H9 (cell line): ENCODE data around the gene INSYN1. TPM values are rescaled to one million over a fixed set of nuclear protein-coding genes. Genes with fewer than 3 reads are reported as not detected.

Experiments used
- DNase-seq: peaks from one replicate; pipeline ENCODE4 v3.0.0-alpha.2; 2017
- H2AFZ ChIP-seq: one replicate; pipeline ENCODE4 v1.6.1; 2013; ENCODE audit warnings: mild to moderate bottlenecking, low read length, control low read depth, moderate library complexity
- H2AK5ac ChIP-seq: 2 replicates; pipeline ENCODE4 v1.6.1; 2013; ENCODE audit warnings: low read length, control low read depth, mixed read lengths; ENCODE audit not compliant: insufficient read length
- H2BK120ac ChIP-seq: one replicate; pipeline ENCODE4 v1.6.1; 2013; ENCODE audit warnings: low read depth, mild to moderate bottlenecking, low read length, control low read depth, inconsistent platforms; ENCODE audit not compliant: poor library complexity, severe bottlenecking
- H2BK12ac ChIP-seq: 2 replicates; pipeline ENCODE4 v1.6.1; 2013; ENCODE audit warnings: low read length, control low read depth, mixed read lengths, low read depth; ENCODE audit not compliant: insufficient read length
- H2BK15ac ChIP-seq: 2 replicates; pipeline ENCODE4 v1.6.1; 2013; ENCODE audit warnings: low read depth, low read length, control low read depth
- H2BK20ac ChIP-seq: one replicate; pipeline ENCODE4 v1.6.1; 2013; ENCODE audit warnings: low read depth, mild to moderate bottlenecking, low read length, control low read depth, inconsistent platforms; ENCODE audit not compliant: poor library complexity, severe bottlenecking
- H2BK5ac ChIP-seq: 2 replicates; pipeline ENCODE4 v1.6.1; 2013; ENCODE audit warnings: low read length, control low read depth, mixed read lengths; ENCODE audit not compliant: insufficient read length
- H3K14ac ChIP-seq: 2 replicates; pipeline ENCODE4 v1.6.1; 2013; ENCODE audit warnings: low read length, control low read depth; ENCODE audit not compliant: insufficient read depth
- H3K18ac ChIP-seq: 2 replicates; pipeline ENCODE4 v1.6.1; 2013; ENCODE audit warnings: low read depth, mild to moderate bottlenecking, mixed read lengths, low read length, control low read depth; ENCODE audit not compliant: insufficient read length
- H3K23ac ChIP-seq: 2 replicates; pipeline ENCODE4 v1.6.1; 2013; ENCODE audit warnings: low read length, control low read depth, mixed read lengths, low read depth; ENCODE audit not compliant: insufficient read length
- H3K23me2 ChIP-seq: 2 replicates; pipeline ENCODE4 v1.6.1; 2013; ENCODE audit warnings: low read depth, mild to moderate bottlenecking, mixed read lengths, low read length, control low read depth; ENCODE audit not compliant: insufficient read length, poor library complexity, severe bottlenecking
- H3K27ac ChIP-seq: 2 replicates; pipeline ENCODE4 v1.5.1; 2013; ENCODE audit warnings: low read length, control low read depth, mixed read lengths, low read depth; ENCODE audit not compliant: insufficient read length
- H3K27me3 ChIP-seq: 2 replicates; pipeline ENCODE4 v1.6.1; 2013; ENCODE audit warnings: low read length, control low read depth, inconsistent platforms; ENCODE audit not compliant: insufficient read depth
- H3K4ac ChIP-seq: 2 replicates; pipeline ENCODE4 v1.6.1; 2013; ENCODE audit warnings: low read depth, mild to moderate bottlenecking, control low read depth, inconsistent platforms, low read length, moderate library complexity
- H3K4me1 ChIP-seq: 2 replicates; pipeline ENCODE4 v1.6.1; 2013; ENCODE audit warnings: low read length, control low read depth, inconsistent platforms; ENCODE audit not compliant: insufficient read depth
- H3K4me2 ChIP-seq: 2 replicates; pipeline ENCODE4 v1.6.1; 2013; ENCODE audit warnings: low read length, control low read depth, mixed read lengths; ENCODE audit not compliant: insufficient read length, insufficient read depth
- H3K56ac ChIP-seq: 2 replicates; pipeline ENCODE4 v1.6.1; 2013; ENCODE audit warnings: low read depth, mild to moderate bottlenecking, mixed read lengths, low read length, control low read depth; ENCODE audit not compliant: insufficient read length
- H3K79me1 ChIP-seq: 2 replicates; pipeline ENCODE4 v1.6.1; 2013; ENCODE audit warnings: low read depth, mild to moderate bottlenecking, moderate library complexity, low read length, control low read depth, inconsistent platforms; ENCODE audit not compliant: insufficient read depth, poor library complexity, severe bottlenecking
- H3K79me2 ChIP-seq: 2 replicates; pipeline ENCODE4 v1.6.1; 2013; ENCODE audit warnings: low read length, control low read depth, inconsistent platforms; ENCODE audit not compliant: insufficient read depth
- H3K9ac ChIP-seq: 2 replicates; pipeline ENCODE4 v1.6.1; 2013; ENCODE audit warnings: low read length, control low read depth, mixed read lengths; ENCODE audit not compliant: insufficient read length; ENCODE audit errors: extremely low read depth
- H3K9me3 ChIP-seq: one replicate; pipeline ENCODE4 v1.6.1; 2013; ENCODE audit warnings: low read depth, low read length, inconsistent platforms; ENCODE audit not compliant: control insufficient read depth
- H3T11ph ChIP-seq: one replicate; pipeline ENCODE4 v1.6.1; 2013; ENCODE audit warnings: mild to moderate bottlenecking, low read length, control low read depth, inconsistent platforms
- H4K20me1 ChIP-seq: one replicate; pipeline ENCODE4 v1.6.1; 2013; ENCODE audit not compliant: control insufficient read depth, insufficient read length, insufficient read depth
- H4K5ac ChIP-seq: 2 replicates; pipeline ENCODE4 v1.6.1; 2013; ENCODE audit warnings: low read depth, mild to moderate bottlenecking, mixed read lengths, low read length, control low read depth; ENCODE audit not compliant: insufficient read length
- H4K8ac ChIP-seq: replicated peaks from 2 replicates; pipeline ENCODE4 v1.6.1; 2013; ENCODE audit warnings: low read length, control low read depth, mixed read lengths, low read depth; ENCODE audit not compliant: insufficient read length
- H4K91ac ChIP-seq: 2 replicates; pipeline ENCODE4 v1.6.1; 2013; ENCODE audit warnings: low read depth, mild to moderate bottlenecking, moderate library complexity, mixed read lengths, low read length, control low read depth; ENCODE audit not compliant: insufficient read length
- H3K27ac Mint-ChIP-seq, 3 experiments: 2 replicates in 2 of 3; 3 replicates in 1 of 3; pipeline ENCODE4 v1.8.0; 2020 to 2021; ENCODE audit warnings: mixed read lengths in 3 of 3, mild to moderate bottlenecking in 1 of 3, moderate library complexity in 1 of 3
- H3K27me3 Mint-ChIP-seq: 2 replicates; pipeline ENCODE4 v1.8.0; 2021; ENCODE audit warnings: low read depth, mild to moderate bottlenecking, moderate library complexity, mixed read lengths
- H3K36me3 Mint-ChIP-seq, 3 experiments: 2 replicates in 2 of 3; 3 replicates in 1 of 3; pipeline ENCODE4 v1.8.0; 2020 to 2021; ENCODE audit warnings: low read depth in 3 of 3, mixed read lengths in 3 of 3; ENCODE audit not compliant: insufficient read depth in 1 of 3
- H3K4me1 Mint-ChIP-seq, 2 experiments: 2 replicates each; pipeline ENCODE4 v1.8.0; 2020; ENCODE audit warnings: mixed read lengths in 2 of 2
- H3K4me3 Mint-ChIP-seq, 2 experiments: 2 replicates in 1 of 2; 3 replicates in 1 of 2; pipeline ENCODE4 v1.8.0; 2020 to 2021; ENCODE audit warnings: mild to moderate bottlenecking in 2 of 2, mixed read lengths in 2 of 2, moderate library complexity in 1 of 2
- H3K9me3 Mint-ChIP-seq, 2 experiments: 2 replicates in 1 of 2; 3 replicates in 1 of 2; pipeline ENCODE4 v1.8.0; 2020; ENCODE audit warnings: mild to moderate bottlenecking in 2 of 2, mixed read lengths in 2 of 2, moderate library complexity in 1 of 2
- CTCF ChIP-seq: fragments of 200-600 bp; sonication (generic); conservative IDR thresholded peaks from 3 replicates; pipeline ENCODE4 v1.8.0; 2021; ENCODE audit warnings: antibody characterized with exemption, mild to moderate bottlenecking
- WGBS: extraction: QIAGEN DNeasy Blood & Tissue Kit; methylation state at CpG from one replicate; pipeline ENCODE4 v1.1.7; 2013; ENCODE audit warnings: missing lambda C conversion rate, low lambda C conversion rate, mixed read lengths; ENCODE audit not compliant: insufficient read length; ENCODE audit errors: extremely low coverage; 5-methylcytosine and 5-hydroxymethylcytosine counted together
- total RNA-seq: library from RNA; stranded (reverse); gene quantifications from 2 replicates; pipeline ENCODE4 v1.2.1, GENCODE V29; 2021

Gene INSYN1
- total RNA-seq, 1 experiment from 2014 or later: 1.9 TPM

GRCh38 chr15:73717802-73718201, 35.3 kb downstream of the INSYN1 start:
- Histone ChIP-seq H3K9me3 (no peaks in the 10 kb centered on the region), H3K23me2 (no peaks in the 10 kb centered on the region), H3K4me1 (no peaks in the 10 kb centered on the region), H3K27me3 (no peaks in the 10 kb centered on the region; the same call in 1 of the 2 replicates), H2AK5ac (no peak overlapping the region), H4K8ac (no peak overlapping the region), H2BK12ac (no peak overlapping the region), H3K4me2 (no peak overlapping the region), H4K5ac (no peak overlapping the region), H3K18ac (no peak overlapping the region), H3T11ph (no peak overlapping the region), H4K20me1 (no peaks in the 10 kb centered on the region), H3K79me2 (no peaks in the 10 kb centered on the region), H2BK5ac (no peak overlapping the region), H2BK20ac (no peak overlapping the region), H3K23ac (no peak overlapping the region), H2BK15ac (no peak overlapping the region), H3K14ac (no peak overlapping the region), H3K56ac (no peak overlapping the region), H3K4ac (no peak overlapping the region), H4K91ac (no peak overlapping the region), H2AFZ (no peak overlapping the region), H2BK120ac (no peak overlapping the region), H3K79me1 (no peaks in the 10 kb centered on the region), H3K27ac (no peak overlapping the region), H3K9ac (no peak overlapping the region)
- peak; percentile 58 for TF ChIP-seq CTCF
- peaks cover 3 to 5% of the 10 kb centered on the region in 2 experiments; a peak in 2 of 4 replicates for H3K4me1 Mint-ChIP-seq
- no CpG with 5 or more reads among the region's 11 CpGs for WGBS
- no peak for DNase-seq
- no peaks in the 10 kb centered on the region; the same call in 1 of the 2 replicates for H3K27me3 Mint-ChIP-seq
- no peak overlapping the region for H3K4me3 Mint-ChIP-seq
- H3K27ac Mint-ChIP-seq: no peak overlapping the region
- H3K9me3 Mint-ChIP-seq: no peaks in the 10 kb centered on the region
- peaks cover 8 to 17% (median 11%) of the 10 kb centered on the region in 3 experiments; a peak in 6 of 7 replicates for H3K36me3 Mint-ChIP-seq
